Pancreas (tissue), 10 donors: ENCODE measurements around the gene TRIOBP. TPM values are rescaled to one million over a fixed set of nuclear protein-coding genes. Genes with fewer than 3 reads are reported as not detected.
A peak's percentile ranks its signal among the peaks of the same experiment; 100 is the strongest.

Source experiments
- ATAC-seq, 4 donors: fragments of 200-7000 bp; cut with Tn5 transposase; one replicate each; pipeline versions ENCODE4 v1.8.0 to v1.9.1; 2020; ENCODE audit warnings: mild to moderate bottlenecking in 4 of 4, moderate library complexity in 4 of 4
- DNase-seq, 6 donors: peaks; one replicate each; pipeline ENCODE4 v3.0.0-alpha.2; 2020
- FAIRE-seq: peaks from 2 replicates; lab custom pipeline; 2012; peaks lifted over from hg19 to GRCh38; lab: Jason Lieb, UNC
- H3K27ac ChIP-seq, 4 donors: fragments of 200-600 bp; sonication (generic); 1 replicate in 3 of 4; 2 replicates in 1 of 4; pipeline versions ENCODE4 v1.5.0 to v1.8.0; 2020
- H3K27me3 ChIP-seq, 4 donors: fragments of 200-600 bp; one replicate each; pipeline ENCODE4 v1.8.0; 2021
- H3K36me3 ChIP-seq, 3 donors: fragments of 200-600 bp; sonication (generic) in 1 of 3; one replicate each; pipeline versions ENCODE4 v1.5.0 to v1.8.0; 2020 to 2021
- H3K4me1 ChIP-seq, 3 donors: fragments of 200-600 bp; one replicate each; pipeline ENCODE4 v1.8.0; 2021
- H3K4me3 ChIP-seq, 4 donors: fragments of 200-600 bp; sonication (generic) in 2 of 4; one replicate each; pipeline versions ENCODE4 v1.5.0 to v1.8.0; 2020 to 2021
- H3K9me3 ChIP-seq, 4 donors: fragments of 200-600 bp; one replicate each; pipeline ENCODE4 v1.8.0; 2021
- CTCF ChIP-seq, 4 donors: fragments of 200-600 bp; sonication (generic) in 3 of 4; IDR thresholded peaks; one replicate each; pipeline versions ENCODE4 v1.5.0 to v1.8.0; 2021; ENCODE audit warnings: antibody characterized with exemption in 4 of 4
- WGBS, 2 donors: extraction: QIAGEN DNeasy Blood & Tissue Kit; methylation state at CpG; one replicate each; pipeline ENCODE4 v1.1.7; 2013; 5-methylcytosine and 5-hydroxymethylcytosine counted together
- intact Hi-C, 3 donors: fragments of 100-400 bp; cut with DNase I; formaldehyde crosslinking; loops; one replicate each; pipeline versions ENCODE4 v1.11.1 to v1.14.2; 2022
- polyA plus RNA-seq, 2 donors: library from polyadenylated mRNA; stranded (reverse); fragments of 200-250 nt; gene quantifications; one replicate each; pipeline ENCODE4 v1.2.3, GENCODE V29; 2013
- total RNA-seq, 6 donors: library from RNA; stranded (reverse); fragmentation: NEBNext Ultra II Directional in 4 of 6; extraction: Animal tissue kit (Norgen Biotek cat#: 25700) in 4 of 6; gene quantifications; one replicate each; pipeline versions ENCODE4 v1.2.1 to v1.2.4, GENCODE V29; 2021 to 2023
- donor health status: healthy with polysubstance abuse.
- donor health status: DM: no; HTN: no; CAD: no; lungs with moderate emphysema.
- donor health status: DM: no; HTN: no; CAD: no.
- donor health status: control.
- donor health status: control.
- donor health status: Bipolar disorder and iron deficiency.
- donor health status: DM: yes; HTN: yes; CAD: no.
- donor health status: DM: no; HTN: no; CAD: no.
- donor health status: DM: no; HTN: no; CAD: no.
- donor health status: DM: yes; HTN: yes; CAD: no.

The TRIOBP gene
- total and polyA plus RNA-seq, 8 donors, result 17.4 to 36.6 (median 24.1) TPM

GRCh38 chr22:37753746-37754145 lies 56.9 kb downstream of the TRIOBP start:
- Histone ChIP-seq H3K9me3 (no peaks in the 10 kb centered on the region), H3K27ac (peak overlapping the region; percentile 63 to 93 (median 80)), H3K36me3 (peaks cover 0 to 29% (median 11%) of the 10 kb centered on the region in 3 donors), H3K27me3 (no peaks in the 10 kb centered on the region), H3K4me1 (peaks cover 31 to 51% (median 46%) of the 10 kb centered on the region in 3 donors), H3K4me3 (no peak overlapping the region)
- peak in 1 of 6 donors; percentile 49 for DNase-seq
- no peak for FAIRE-seq
- WGBS, 2 donors, result 75 to 78% methylated on average over 10 of the region's 10 CpGs
- TF ChIP-seq CTCF (IDR thresholded peaks at IDR 0.05), result no peak
- intact Hi-C loops, result no loop called here
- no peak for ATAC-seq

GRCh38 chr22:37757663-37758062 lies 60.8 kb downstream of the TRIOBP start:
- Histone ChIP-seq H3K27ac (no peak overlapping the region), H3K27me3 (no peaks in the 10 kb centered on the region), H3K36me3 (peaks cover 0 to 49% (median 20%) of the 10 kb centered on the region in 3 donors), H3K9me3 (no peaks in the 10 kb centered on the region), H3K4me3 (no peak overlapping the region), H3K4me1 (peaks cover 10 to 14% (median 11%) of the 10 kb centered on the region in 3 donors)
- FAIRE-seq (no peak), DNase-seq (no peak), ATAC-seq (no peak)
- no peak for TF ChIP-seq CTCF (IDR thresholded peaks at IDR 0.05)
- intact Hi-C loops, result no loop called here
- WGBS, 2 donors, result 96 to 98% methylated on average over 27 of the region's 27 CpGs

- ATAC-seq (no peak), FAIRE-seq (no peak), DNase-seq (no peak)
- Histone ChIP-seq H3K9me3 (no peaks in the 10 kb centered on the region), H3K4me1 (peaks cover 0 to 3% (median under 1%) of the 10 kb centered on the region in 3 donors), H3K36me3 (peaks cover 0 to 52% (median 20%) of the 10 kb centered on the region in 3 donors), H3K27me3 (no peaks in the 10 kb centered on the region), H3K27ac (no peak overlapping the region), H3K4me3 (no peak overlapping the region)
- WGBS, 2 donors, result 90 to 92% methylated on average over 10 of the region's 10 CpGs
- no peak for TF ChIP-seq CTCF (IDR thresholded peaks at IDR 0.05)
- intact Hi-C loops, result no loop called here
Observed at GRCh38 chr22:37758694-37759093, 61.8 kb downstream of the TRIOBP start.

- H3K27ac ChIP-seq, result no peak overlapping the region
- no peak for TF ChIP-seq CTCF (IDR thresholded peaks at IDR 0.05)
- WGBS, 2 donors, result 84 to 92% methylated on average over 11 of the region's 11 CpGs
- DNase-seq, result no peak
- intact Hi-C loops, result no loop called here
- no peaks in the 10 kb centered on the region for H3K4me1 ChIP-seq
- no peak for ATAC-seq
- H3K27me3 ChIP-seq, result no peaks in the 10 kb centered on the region
- peaks cover 0 to 58% (median 20%) of the 10 kb centered on the region in 3 donors for H3K36me3 ChIP-seq
- no peaks in the 10 kb centered on the region for H3K9me3 ChIP-seq
- FAIRE-seq, result no peak
- H3K4me3 ChIP-seq, result no peak overlapping the region
Observed at GRCh38 chr22:37759281-37759680, 62.4 kb downstream of the TRIOBP start.

GRCh38 chr22:37760152-37760551 lies 63.3 kb downstream of the TRIOBP start:
- TF ChIP-seq CTCF (IDR thresholded peaks at IDR 0.05), result no peak
- H3K4me1 ChIP-seq, result no peaks in the 10 kb centered on the region
- DNase-seq, result no peak
- no peaks in the 10 kb centered on the region for H3K27me3 ChIP-seq
- intact Hi-C loops, result no loop called here
- WGBS, 2 donors, result 77 to 81% methylated on average over 3 of the region's 3 CpGs
- no peak overlapping the region for H3K4me3 ChIP-seq
- FAIRE-seq, result no peak
- H3K36me3 ChIP-seq, result peaks cover 0 to 56% (median 20%) of the 10 kb centered on the region in 3 donors
- H3K27ac ChIP-seq, result no peak overlapping the region
- H3K9me3 ChIP-seq, result no peaks in the 10 kb centered on the region
- ATAC-seq, result no peak
